A549 (cell line): ENCODE measurements around the gene SLC25A18.

Experiments
- JUN ChIP-seq, 2 experiments: fragments of >200 bp; sonication (Bioruptor Twin); formaldehyde crosslinking; IDR thresholded peaks; 2 replicates in 1 of 2; 3 replicates in 1 of 2; pipeline ENCODE4 v1.6.1; 2016 to 2017
- POLR2A ChIP-seq: IDR thresholded peaks from 2 replicates; pipeline ENCODE4 v1.6.1; 2012; ENCODE audit warnings: mild to moderate bottlenecking, low read length

DNA sequence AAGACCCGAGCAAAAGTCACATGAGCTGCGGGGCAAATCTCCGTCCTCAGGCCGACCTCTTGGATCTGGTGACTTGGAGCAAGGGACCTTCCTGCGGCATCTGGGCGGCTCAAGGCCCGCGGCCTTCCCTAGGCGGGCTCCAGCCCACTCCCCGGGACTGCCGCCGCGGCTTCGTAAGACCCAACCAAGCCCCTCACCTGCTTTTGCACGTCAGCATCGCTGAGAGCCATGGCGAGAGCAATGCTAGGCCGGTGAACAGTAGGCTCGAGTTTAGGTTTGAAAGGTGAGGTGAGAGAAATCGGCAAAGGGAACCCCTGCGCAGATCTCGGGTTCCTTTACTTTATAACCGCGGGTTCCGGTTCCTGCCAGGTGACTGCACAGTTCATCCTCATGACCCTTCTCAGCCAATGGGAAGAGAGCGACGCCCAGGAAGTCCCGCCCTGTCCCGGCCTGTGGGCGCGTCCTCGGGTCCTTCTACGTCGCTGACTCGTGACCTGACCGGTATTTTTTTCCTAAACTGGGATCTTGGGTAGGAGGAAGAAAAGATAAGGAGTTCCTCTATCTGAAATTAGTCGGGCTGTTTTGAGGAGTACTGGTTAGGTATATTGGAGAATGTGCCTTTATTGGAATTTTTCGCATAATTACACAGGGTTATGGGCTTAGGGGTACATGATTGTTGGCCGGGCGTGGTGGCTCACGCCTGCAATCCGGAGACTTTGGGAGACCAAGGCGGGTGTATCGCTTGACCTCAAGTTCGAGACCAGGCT is 65.3 kb downstream of the SLC25A18 start, which contains the start of gene ATP6V1E1:
- TF ChIP-seq POLR2A (peak; percentile 51), JUN (IDR thresholded peaks at IDR 0.05) (peak in 1 of 2 experiments; percentile 67; a peak in 2 of 5 replicates)
